ENCODE data around the gene KCNJ9. TPM values are rescaled to one million over a fixed set of nuclear protein-coding genes. Genes with fewer than 3 reads are reported as not detected.

Gene KCNJ9
- total and polyA plus RNA-seq, 2 of the 13 experiments (the other 11 are each of a cell fraction or from before 2014, with no cell fraction given): not detected

- TF ChIP-seq RERE (CRISPR knock-in tag; IDR thresholded peaks at IDR 0.05; ENCODE audit: low read depth): no peak
- TF ChIP-seq PITX1 (CRISPR knock-in tag; IDR thresholded peaks at IDR 0.05): no peak
- no peak for TF ChIP-seq ZHX1 (CRISPR knock-in tag; IDR thresholded peaks at IDR 0.05; ENCODE audit: low read depth)
- no peak for TF ChIP-seq KLF9 (CRISPR knock-in tag; IDR thresholded peaks at IDR 0.05; ENCODE audit: low read depth)
- no peak for TF ChIP-seq MEIS1 (CRISPR knock-in tag; IDR thresholded peaks at IDR 0.05; ENCODE audit: borderline replicate concordance)
- TF ChIP-seq ZC3H4 (CRISPR knock-in tag; IDR thresholded peaks at IDR 0.05; ENCODE audit: borderline replicate concordance): no peak
- TF ChIP-seq ZBTB42 (CRISPR knock-in tag; IDR thresholded peaks at IDR 0.05): no peak
- TF ChIP-seq SMAD1 (CRISPR knock-in tag; IDR thresholded peaks at IDR 0.05; ENCODE audit: borderline replicate concordance, low read depth): no peak
- no peak for TF ChIP-seq SIX4 (CRISPR knock-in tag; IDR thresholded peaks at IDR 0.05)
- no peak for TF ChIP-seq AHR (CRISPR knock-in tag; IDR thresholded peaks at IDR 0.05)
- TF ChIP-seq UBTF (CRISPR knock-in tag; IDR thresholded peaks at IDR 0.05): peak; percentile 56; the same call in 1 of the 2 replicates
- TF ChIP-seq NFE2L1 (CRISPR knock-in tag; IDR thresholded peaks at IDR 0.05; ENCODE audit: borderline replicate concordance): no peak
- TF ChIP-seq ZNF570 (CRISPR knock-in tag; IDR thresholded peaks at IDR 0.05; ENCODE audit: borderline replicate concordance): no peak
- TF ChIP-seq ETV5 (CRISPR knock-in tag; IDR thresholded peaks at IDR 0.05; ENCODE audit: borderline replicate concordance): no peak; the same call in 1 of the 2 replicates
- TF ChIP-seq ZNF234 (CRISPR knock-in tag; conservative IDR thresholded peaks at IDR 0.05): no peak
- TF ChIP-seq NR2C2 (CRISPR knock-in tag; IDR thresholded peaks at IDR 0.05; ENCODE audit: borderline replicate concordance): no peak
These were observed 16.8 kb downstream of the KCNJ9 start, which contains the start of gene IGSF8 (continued) for GRCh38 chr1:160097911-160098851.
